ENCODE measurements around the gene VPS26C. TPM values are rescaled to one million over a fixed set of nuclear protein-coding genes. Genes with fewer than 3 reads are reported as not detected.

The VPS26C gene
- total RNA-seq, 1 donor from 2014 or later, result 63.8 TPM

DNA sequence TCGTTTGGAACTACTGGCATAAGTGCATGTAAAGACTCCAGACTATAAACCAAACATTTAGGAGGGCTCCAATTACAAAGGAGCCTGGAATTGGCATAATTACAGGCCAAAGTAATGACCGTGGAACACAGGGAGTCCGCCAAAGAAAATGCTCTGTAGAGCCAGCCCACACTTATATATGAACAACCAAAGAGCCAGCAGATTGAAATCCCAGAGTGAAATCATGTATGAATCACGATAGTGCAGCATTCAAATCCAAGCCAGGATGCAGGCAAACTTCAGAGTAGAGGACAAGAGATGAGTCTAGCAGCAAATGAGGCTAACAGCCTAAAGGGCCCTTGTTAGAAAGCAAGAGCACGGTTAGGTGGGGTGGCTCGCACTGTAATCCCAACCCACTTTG, 13.1 kb downstream of the VPS26C start:
- Mint-ChIP-seq H3K9me3 (ENCODE audit: unreplicated experiment) (no peaks in the 10 kb centered on the region), H3K4me3 (ENCODE audit: unreplicated experiment) (no peak overlapping the region), H3K27me3 (ENCODE audit: unreplicated experiment) (peaks cover 6% of the 10 kb centered on the region), H3K36me3 (ENCODE audit: low read depth, unreplicated experiment) (no peaks in the 10 kb centered on the region), H3K27ac (ENCODE audit: unreplicated experiment) (no peak overlapping the region), H3K4me1 (ENCODE audit: unreplicated experiment) (peaks cover 24% of the 10 kb centered on the region)
- TF ChIP-seq, protein P1, sequence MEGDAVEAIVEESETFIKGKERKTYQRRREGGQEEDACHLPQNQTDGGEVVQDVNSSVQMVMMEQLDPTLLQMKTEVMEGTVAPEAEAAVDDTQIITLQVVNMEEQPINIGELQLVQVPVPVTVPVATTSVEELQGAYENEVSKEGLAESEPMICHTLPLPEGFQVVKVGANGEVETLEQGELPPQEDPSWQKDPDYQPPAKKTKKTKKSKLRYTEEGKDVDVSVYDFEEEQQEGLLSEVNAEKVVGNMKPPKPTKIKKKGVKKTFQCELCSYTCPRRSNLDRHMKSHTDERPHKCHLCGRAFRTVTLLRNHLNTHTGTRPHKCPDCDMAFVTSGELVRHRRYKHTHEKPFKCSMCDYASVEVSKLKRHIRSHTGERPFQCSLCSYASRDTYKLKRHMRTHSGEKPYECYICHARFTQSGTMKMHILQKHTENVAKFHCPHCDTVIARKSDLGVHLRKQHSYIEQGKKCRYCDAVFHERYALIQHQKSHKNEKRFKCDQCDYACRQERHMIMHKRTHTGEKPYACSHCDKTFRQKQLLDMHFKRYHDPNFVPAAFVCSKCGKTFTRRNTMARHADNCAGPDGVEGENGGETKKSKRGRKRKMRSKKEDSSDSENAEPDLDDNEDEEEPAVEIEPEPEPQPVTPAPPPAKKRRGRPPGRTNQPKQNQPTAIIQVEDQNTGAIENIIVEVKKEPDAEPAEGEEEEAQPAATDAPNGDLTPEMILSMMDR (IDR thresholded peaks at IDR 0.05; ENCODE audit: unreplicated experiment), result no peak
- no peak for DNase-seq (ENCODE audit: low spot score)

DNA sequence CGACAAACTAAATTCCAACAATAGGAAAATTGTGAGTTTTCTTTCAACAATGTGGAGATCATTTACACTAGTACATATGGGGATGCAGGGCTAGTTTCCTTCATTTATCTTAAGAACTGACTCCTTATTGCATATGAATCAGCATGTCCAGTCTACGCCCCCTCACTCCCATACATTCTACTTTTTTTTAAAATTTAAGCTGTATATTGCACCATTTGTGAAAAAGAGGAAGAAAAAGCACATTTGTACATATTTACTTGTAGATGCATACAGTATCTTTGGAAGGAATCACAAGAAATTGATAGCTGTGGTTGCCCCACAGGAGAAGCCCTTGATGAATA, 15.9 kb downstream of the VPS26C start:
- H3K9me3 Mint-ChIP-seq (ENCODE audit: unreplicated experiment), result no peaks in the 10 kb centered on the region
- no peaks in the 10 kb centered on the region for H3K36me3 Mint-ChIP-seq (ENCODE audit: low read depth, unreplicated experiment)
- H3K27ac Mint-ChIP-seq (ENCODE audit: unreplicated experiment), result no peak overlapping the region
- no peak overlapping the region for H3K4me3 Mint-ChIP-seq (ENCODE audit: unreplicated experiment)
- peaks cover 24% of the 10 kb centered on the region for H3K4me1 Mint-ChIP-seq (ENCODE audit: unreplicated experiment)
- H3K27me3 Mint-ChIP-seq (ENCODE audit: unreplicated experiment), result peaks cover 3% of the 10 kb centered on the region
- DNase-seq (ENCODE audit: low spot score), result no peak
- TF ChIP-seq, protein P1 (IDR thresholded peaks at IDR 0.05; ENCODE audit: unreplicated experiment), result no peak

DNA sequence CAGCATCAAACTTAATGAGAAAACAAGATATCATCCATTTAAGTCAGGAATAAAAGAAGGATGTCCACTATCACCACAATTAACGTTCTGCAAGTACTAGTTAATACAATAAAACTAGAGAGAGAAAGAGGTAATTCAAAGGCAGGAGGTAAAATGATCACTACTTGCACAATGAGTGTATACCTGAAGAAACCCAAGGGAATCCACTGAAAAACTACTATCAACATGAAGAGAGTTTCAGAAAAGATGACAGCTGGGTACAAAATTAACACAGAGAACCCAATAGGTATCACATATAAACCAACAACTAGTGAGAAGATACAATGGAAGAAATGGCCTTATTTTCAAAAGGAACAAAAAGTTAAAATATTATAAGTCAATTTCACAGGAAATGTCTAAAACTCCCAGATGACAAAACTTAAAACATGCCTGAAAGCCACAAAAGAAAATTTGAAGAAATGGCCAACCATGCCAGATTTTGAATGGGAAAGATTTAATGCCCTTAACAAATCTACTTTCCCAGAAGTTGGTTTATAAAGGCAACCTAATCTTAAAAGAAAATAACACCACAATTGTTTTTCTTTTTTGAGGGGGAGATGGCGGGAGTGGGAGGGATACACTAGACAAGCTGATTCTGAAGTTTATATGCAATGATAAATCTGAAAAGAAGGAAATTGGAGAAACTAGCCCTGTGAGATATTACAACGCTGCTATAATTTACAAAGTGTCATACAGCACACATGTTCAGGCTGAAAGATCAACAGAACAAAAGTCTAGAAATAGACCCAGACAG, 17.8 kb downstream of the VPS26C start:
- TF ChIP-seq, protein P1 (IDR thresholded peaks at IDR 0.05; ENCODE audit: unreplicated experiment), result no peak
- Mint-ChIP-seq H3K27me3 (ENCODE audit: unreplicated experiment) (peaks cover 4% of the 10 kb centered on the region), H3K9me3 (ENCODE audit: unreplicated experiment) (no peaks in the 10 kb centered on the region), H3K27ac (ENCODE audit: unreplicated experiment) (no peak overlapping the region), H3K4me3 (ENCODE audit: unreplicated experiment) (no peak overlapping the region), H3K4me1 (ENCODE audit: unreplicated experiment) (peaks cover 40% of the 10 kb centered on the region), H3K36me3 (ENCODE audit: low read depth, unreplicated experiment) (peaks cover 10% of the 10 kb centered on the region)
- no peak for DNase-seq (ENCODE audit: low spot score)

DNA sequence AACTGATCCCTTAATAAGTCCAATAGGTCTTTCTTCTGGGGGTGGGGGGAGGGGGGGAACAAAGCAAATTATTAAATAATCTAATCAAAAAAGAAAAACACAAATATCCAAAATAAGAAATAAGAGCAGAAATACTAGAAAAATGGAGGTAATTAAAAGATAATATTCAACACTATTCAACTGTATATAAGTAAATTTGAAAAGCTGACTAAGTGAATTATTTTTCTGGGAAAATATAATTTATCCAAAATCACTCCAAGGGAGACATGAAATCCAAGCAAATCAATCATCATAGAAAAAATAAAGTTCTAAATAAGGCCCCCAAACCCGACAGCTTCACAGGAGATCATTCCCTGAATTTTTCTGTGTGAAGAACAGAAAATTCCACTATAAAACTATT, 18.8 kb downstream of the VPS26C start:
- Mint-ChIP-seq H3K27ac (ENCODE audit: unreplicated experiment) (no peak overlapping the region), H3K4me3 (ENCODE audit: unreplicated experiment) (no peak overlapping the region), H3K4me1 (ENCODE audit: unreplicated experiment) (peaks cover 42% of the 10 kb centered on the region), H3K27me3 (ENCODE audit: unreplicated experiment) (peaks cover 3% of the 10 kb centered on the region), H3K9me3 (ENCODE audit: unreplicated experiment) (no peaks in the 10 kb centered on the region), H3K36me3 (ENCODE audit: low read depth, unreplicated experiment) (peaks cover 12% of the 10 kb centered on the region)
- TF ChIP-seq, protein P1 (IDR thresholded peaks at IDR 0.05; ENCODE audit: unreplicated experiment), result no peak
- no peak for DNase-seq (ENCODE audit: low spot score)

DNA sequence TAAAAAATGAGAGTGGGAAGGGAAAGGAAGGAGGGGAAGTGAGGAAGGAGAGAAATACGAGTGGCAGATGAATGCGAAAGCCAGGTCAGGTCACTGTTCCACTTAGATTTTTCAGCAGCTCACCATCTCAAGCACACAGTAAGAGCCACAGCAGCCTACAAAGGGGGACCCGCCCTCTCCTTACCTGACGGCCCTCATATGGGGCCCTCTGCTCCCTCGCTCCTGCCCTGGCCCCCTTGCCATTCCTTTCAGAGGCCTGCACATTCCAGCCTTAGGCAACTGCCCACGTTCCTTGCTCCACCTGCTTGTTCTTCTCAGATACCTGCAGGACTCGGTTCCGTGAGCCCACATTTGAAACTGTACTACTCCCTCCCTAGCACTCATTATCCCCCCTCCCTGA, 22.0 kb downstream of the VPS26C start:
- H3K4me3 Mint-ChIP-seq (ENCODE audit: unreplicated experiment), result no peak overlapping the region
- TF ChIP-seq, protein P1 (IDR thresholded peaks at IDR 0.05; ENCODE audit: unreplicated experiment), result no peak
- peaks cover 52% of the 10 kb centered on the region for H3K4me1 Mint-ChIP-seq (ENCODE audit: unreplicated experiment)
- H3K27ac Mint-ChIP-seq (ENCODE audit: unreplicated experiment), result peak overlapping the region; percentile 40
- DNase-seq (ENCODE audit: low spot score), result no peak
- no peaks in the 10 kb centered on the region for H3K9me3 Mint-ChIP-seq (ENCODE audit: unreplicated experiment)
- H3K27me3 Mint-ChIP-seq (ENCODE audit: unreplicated experiment), result peaks cover 9% of the 10 kb centered on the region
- peaks cover 21% of the 10 kb centered on the region for H3K36me3 Mint-ChIP-seq (ENCODE audit: low read depth, unreplicated experiment)

Measured in endothelial cell (in vitro differentiated cells).